Central memory CD8-positive, alpha-beta T cell (primary cell): ENCODE results near the gene CBLN3.
"Not testable (repeated sequence)": the region's sequence is repeated elsewhere in the genome, so short reads cannot be mapped to it uniquely, and the experiment has no call there.

Experiments
- ATAC-seq: fragments of 150-1000 bp; cut with Tn5 transposase; replicated peaks from 2 replicates; pipeline ENCODE4 v1.10.0; 2022; ENCODE audit warnings: mild to moderate bottlenecking, moderate FRiP score, moderate number of reproducible peaks; ENCODE audit not compliant: poor library complexity, severe bottlenecking; ENCODE audit errors: extremely low read depth
- DNase-seq, 2 donors: peaks; one replicate each; pipeline ENCODE4 v3.0.0; 2021; ENCODE audit warnings: low spot score in 2 of 2
- H3K27ac Mint-ChIP-seq: one replicate; pipeline ENCODE4 v1.8.0; 2022; ENCODE audit warnings: low read depth, mild to moderate bottlenecking, moderate library complexity, mixed read lengths
- H3K27me3 Mint-ChIP-seq: one replicate; pipeline ENCODE4 v1.8.0; 2022; ENCODE audit warnings: mixed read lengths
- H3K36me3 Mint-ChIP-seq: one replicate; pipeline ENCODE4 v1.8.0; 2022; ENCODE audit warnings: mild to moderate bottlenecking, moderate library complexity, mixed read lengths; ENCODE audit not compliant: insufficient read depth
- H3K4me1 Mint-ChIP-seq: one replicate; pipeline ENCODE4 v1.8.0; 2022; ENCODE audit warnings: mixed read lengths
- H3K4me3 Mint-ChIP-seq: one replicate; pipeline ENCODE4 v1.8.0; 2022; ENCODE audit warnings: mild to moderate bottlenecking, moderate library complexity, mixed read lengths
- H3K9me3 Mint-ChIP-seq: one replicate; pipeline ENCODE4 v1.8.0; 2022; ENCODE audit warnings: mixed read lengths

CBLN3 gene

GRCh38 chr14:24450828-24451227 is 21.4 kb upstream of the CBLN3 start:
- ATAC-seq, H3K27me3 Mint-ChIP-seq, H3K4me3 Mint-ChIP-seq, DNase-seq, H3K9me3 Mint-ChIP-seq, H3K4me1 Mint-ChIP-seq, H3K27ac Mint-ChIP-seq, H3K36me3 Mint-ChIP-seq: not testable (repeated sequence)

GRCh38 chr14:24443053-24443665 is 13.7 kb upstream of the CBLN3 start:
- Mint-ChIP-seq H3K4me3 (peak overlapping the region; percentile 90), H3K4me1 (peaks cover 31% of the 10 kb centered on the region), H3K9me3 (no peaks in the 10 kb centered on the region), H3K36me3 (peaks cover 27% of the 10 kb centered on the region), H3K27ac (peak overlapping the region; percentile 96), H3K27me3 (no peaks in the 10 kb centered on the region)
- no peak for ATAC-seq
- DNase-seq = no peak

- peaks cover 27% of the 10 kb centered on the region for H3K36me3 Mint-ChIP-seq
- ATAC-seq (peak; percentile 92), DNase-seq (peak; percentile 85 to 96)
- H3K4me3 Mint-ChIP-seq = peak within 1 kb of the TSS; percentile 90
- peak within 1 kb of the TSS; percentile 96 for H3K27ac Mint-ChIP-seq
- H3K27me3 Mint-ChIP-seq = no peaks in the 10 kb centered on the region
- no peaks in the 10 kb centered on the region for H3K9me3 Mint-ChIP-seq
- H3K4me1 Mint-ChIP-seq = peaks cover 35% of the 10 kb centered on the region
Observed at GRCh38 chr14:24442240-24443052, 13.0 kb upstream of the CBLN3 start, which contains the start of gene SDR39U1. Gene SDR39U1 (minus strand): TSS chr14:24442776. CDS start chr14:24442769, 7 bp downstream.

- Mint-ChIP-seq H3K27me3 (no peaks in the 10 kb centered on the region), H3K36me3 (peaks cover 30% of the 10 kb centered on the region), H3K4me1 (peaks cover 39% of the 10 kb centered on the region), H3K4me3 (peak overlapping the region; percentile 90), H3K27ac (peak overlapping the region; percentile 96), H3K9me3 (no peaks in the 10 kb centered on the region)
- no peak for ATAC-seq
- DNase-seq = no peak
Observed at GRCh38 chr14:24441904-24442239, 12.4 kb upstream of the CBLN3 start.

GRCh38 chr14:24441485-24441884 is 12.0 kb upstream of the CBLN3 start:
- no peaks in the 10 kb centered on the region for H3K27me3 Mint-ChIP-seq
- peaks cover 33% of the 10 kb centered on the region for H3K36me3 Mint-ChIP-seq
- H3K27ac Mint-ChIP-seq = peak overlapping the region; percentile 96
- peaks cover 43% of the 10 kb centered on the region for H3K4me1 Mint-ChIP-seq
- peak overlapping the region; percentile 90 for H3K4me3 Mint-ChIP-seq
- ATAC-seq (no peak), DNase-seq (no peak)
- H3K9me3 Mint-ChIP-seq = no peaks in the 10 kb centered on the region

GRCh38 chr14:24440606-24441399 is 11.3 kb upstream of the CBLN3 start:
- no peak for DNase-seq
- H3K36me3 Mint-ChIP-seq = peaks cover 33% of the 10 kb centered on the region
- H3K4me1 Mint-ChIP-seq = peaks cover 46% of the 10 kb centered on the region
- H3K9me3 Mint-ChIP-seq = no peaks in the 10 kb centered on the region
- ATAC-seq = no peak
- H3K27me3 Mint-ChIP-seq = no peaks in the 10 kb centered on the region
- peak overlapping the region; percentile 96 for H3K27ac Mint-ChIP-seq
- peak overlapping the region; percentile 90 for H3K4me3 Mint-ChIP-seq

GRCh38 chr14:24439830-24440605 is 10.6 kb upstream of the CBLN3 start:
- Mint-ChIP-seq H3K4me1 (peaks cover 54% of the 10 kb centered on the region), H3K27me3 (no peaks in the 10 kb centered on the region), H3K4me3 (no peak overlapping the region), H3K27ac (peak overlapping the region; percentile 96), H3K9me3 (no peaks in the 10 kb centered on the region), H3K36me3 (peaks cover 36% of the 10 kb centered on the region)
- no peak for DNase-seq
- no peak for ATAC-seq

GRCh38 chr14:24439257-24439656 is 9.8 kb upstream of the CBLN3 start:
- no peak overlapping the region for H3K4me3 Mint-ChIP-seq
- H3K27ac Mint-ChIP-seq = no peak overlapping the region
- no peaks in the 10 kb centered on the region for H3K9me3 Mint-ChIP-seq
- no peaks in the 10 kb centered on the region for H3K27me3 Mint-ChIP-seq
- peaks cover 54% of the 10 kb centered on the region for H3K4me1 Mint-ChIP-seq
- DNase-seq = no peak
- H3K36me3 Mint-ChIP-seq = peaks cover 39% of the 10 kb centered on the region
- no peak for ATAC-seq

- Mint-ChIP-seq H3K27me3 (no peaks in the 10 kb centered on the region), H3K9me3 (no peaks in the 10 kb centered on the region)
- ATAC-seq = no peak
Observed at GRCh38 chr14:24438223-24439097, 9.0 kb upstream of the CBLN3 start.

GRCh38 chr14:24437736-24438067 is 8.2 kb upstream of the CBLN3 start:
- Mint-ChIP-seq H3K27ac (no peak overlapping the region), H3K4me1 (peaks cover 52% of the 10 kb centered on the region), H3K9me3 (no peaks in the 10 kb centered on the region), H3K27me3 (no peaks in the 10 kb centered on the region), H3K36me3 (peaks cover 44% of the 10 kb centered on the region), H3K4me3 (no peak overlapping the region)
- DNase-seq (no peak), ATAC-seq (no peak)

More at GRCh38 chr14:24438223-24439097, 9.0 kb upstream of the CBLN3 start:
- H3K4me1 Mint-ChIP-seq = peaks cover 54% of the 10 kb centered on the region
- DNase-seq = no peak
- peaks cover 44% of the 10 kb centered on the region for H3K36me3 Mint-ChIP-seq
- no peak overlapping the region for H3K27ac Mint-ChIP-seq
- no peak overlapping the region for H3K4me3 Mint-ChIP-seq

GRCh38 chr14:24437020-24437735 is 7.7 kb upstream of the CBLN3 start:
- H3K4me3 Mint-ChIP-seq = no peak overlapping the region
- H3K9me3 Mint-ChIP-seq = no peaks in the 10 kb centered on the region
- ATAC-seq (no peak), DNase-seq (no peak)
- H3K27me3 Mint-ChIP-seq = no peaks in the 10 kb centered on the region
- no peak overlapping the region for H3K27ac Mint-ChIP-seq
- peaks cover 42% of the 10 kb centered on the region for H3K36me3 Mint-ChIP-seq
- peaks cover 47% of the 10 kb centered on the region for H3K4me1 Mint-ChIP-seq
